Measurements from ENCODE around the gene DLG2.

The DLG2 gene

DNA sequence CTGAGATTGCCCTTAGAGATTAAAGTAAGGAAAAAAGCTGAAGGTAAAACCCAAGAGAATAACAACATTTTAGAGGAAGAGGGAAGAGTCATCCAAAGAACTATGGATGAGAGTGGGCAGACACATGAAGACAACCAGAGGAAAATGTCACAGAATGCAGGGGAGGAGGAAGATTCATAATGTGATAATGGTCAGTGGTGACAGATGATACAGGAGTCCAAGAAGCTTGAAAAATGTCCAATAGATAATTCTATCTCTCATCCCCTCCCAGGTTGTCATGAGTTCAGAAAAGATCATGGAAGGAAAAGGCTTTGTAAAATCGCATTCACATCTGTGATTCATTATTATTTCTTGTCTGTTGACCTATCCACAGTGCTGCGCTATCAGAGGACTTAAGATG lies 2058.6 kb downstream of the DLG2 start:
- no peak for DNase-seq (ENCODE audit: low spot score)

DNA sequence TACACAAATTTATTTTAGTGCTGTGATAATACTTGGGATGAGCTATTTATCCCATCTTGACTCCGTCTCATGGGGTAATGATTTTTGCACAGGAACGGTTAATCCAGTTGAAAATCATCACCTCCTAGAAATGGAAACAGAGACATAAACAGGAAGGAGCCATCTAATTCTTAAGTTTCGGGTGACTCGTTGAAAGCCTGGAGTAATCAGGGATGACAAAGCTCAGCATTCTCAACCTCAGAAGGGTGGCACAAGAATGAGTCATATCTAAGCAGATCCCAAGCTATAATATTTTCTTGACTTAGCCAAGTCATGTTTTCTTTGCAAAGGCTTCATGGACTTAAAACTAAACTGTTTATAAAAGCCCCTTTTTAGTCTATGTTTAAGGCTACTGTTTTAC lies 2060.2 kb downstream of the DLG2 start:
- DNase-seq (ENCODE audit: low spot score) = no peak

DNA sequence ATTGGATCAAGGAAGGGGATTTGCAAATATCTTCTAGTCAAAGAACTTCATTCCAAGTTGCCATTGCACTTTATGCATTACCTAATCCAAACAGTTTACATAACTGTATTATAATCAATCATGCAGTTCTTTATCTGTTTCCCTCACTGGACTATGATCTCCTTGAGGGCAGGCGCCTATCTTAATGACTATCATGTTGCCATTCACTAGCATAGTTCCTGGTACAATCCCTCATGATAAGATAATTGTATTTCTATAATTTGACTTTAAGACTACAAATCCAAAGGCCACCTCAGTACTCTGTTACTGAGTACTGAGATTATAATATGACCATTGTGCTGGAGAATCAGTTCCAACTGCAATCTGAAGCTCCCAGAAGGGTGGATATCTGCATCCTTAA lies 2062.3 kb downstream of the DLG2 start:
- DNase-seq (ENCODE audit: low spot score) = no peak

DNA sequence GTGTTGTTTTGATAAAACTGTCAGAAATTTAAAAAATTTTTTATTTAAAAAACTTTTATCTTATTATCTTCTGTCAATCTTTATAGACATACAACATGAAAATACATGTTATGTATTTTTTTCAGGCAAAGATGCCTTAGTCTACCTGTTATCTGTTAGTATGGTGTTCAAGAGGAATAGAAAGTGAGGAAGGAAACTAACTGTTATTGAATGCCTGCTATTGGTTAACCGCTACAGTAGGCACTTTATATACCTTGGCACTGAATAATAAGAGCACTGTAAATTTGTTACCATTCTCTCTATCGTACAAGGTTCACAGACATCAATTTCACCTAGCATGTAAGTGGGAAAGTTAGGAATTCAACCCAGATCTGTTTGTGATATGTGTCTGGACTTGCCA lies 2068.9 kb downstream of the DLG2 start:
- no peak for DNase-seq (ENCODE audit: low spot score)

DNA sequence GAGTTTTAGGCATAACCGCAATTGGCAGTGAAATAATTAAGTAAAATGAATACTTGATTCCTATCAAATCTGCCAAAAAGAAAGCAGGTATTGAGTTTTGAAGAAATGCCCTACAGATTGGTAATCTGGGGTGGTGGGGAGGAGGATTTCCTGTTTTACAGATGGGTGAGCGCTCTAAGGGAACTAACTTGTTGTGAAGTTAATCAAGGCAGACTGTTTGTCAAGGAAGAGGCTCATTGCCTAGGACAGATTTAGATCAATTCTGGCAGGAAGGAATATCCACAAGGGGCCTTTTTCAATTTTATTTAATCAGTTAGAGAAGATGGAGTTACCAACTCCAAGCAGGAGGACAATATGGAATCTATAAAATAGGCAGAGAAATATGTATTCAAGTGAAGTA lies 2069.5 kb downstream of the DLG2 start:
- DNase-seq (ENCODE audit: low spot score) = no peak

DNA sequence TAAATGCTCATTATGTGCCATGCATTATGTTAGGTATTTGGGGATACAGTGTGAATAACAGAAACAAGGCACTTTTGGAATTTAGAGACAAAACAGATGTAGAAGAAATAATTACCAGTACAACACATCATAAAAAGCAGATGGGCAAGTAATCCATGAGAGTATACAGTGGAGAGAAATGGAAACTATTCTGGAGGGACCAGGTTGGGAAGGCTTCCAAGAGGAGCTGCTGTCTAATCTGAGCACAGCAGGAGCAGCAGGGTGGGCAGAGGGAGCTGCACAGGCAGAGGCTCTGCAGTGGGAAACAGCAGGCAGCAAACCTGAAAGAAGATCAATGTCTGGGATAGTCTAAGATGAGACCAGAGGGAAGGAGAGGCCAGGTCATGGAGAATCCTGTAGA lies 2072.3 kb downstream of the DLG2 start:
- DNase-seq (ENCODE audit: low spot score) = no peak

DNA sequence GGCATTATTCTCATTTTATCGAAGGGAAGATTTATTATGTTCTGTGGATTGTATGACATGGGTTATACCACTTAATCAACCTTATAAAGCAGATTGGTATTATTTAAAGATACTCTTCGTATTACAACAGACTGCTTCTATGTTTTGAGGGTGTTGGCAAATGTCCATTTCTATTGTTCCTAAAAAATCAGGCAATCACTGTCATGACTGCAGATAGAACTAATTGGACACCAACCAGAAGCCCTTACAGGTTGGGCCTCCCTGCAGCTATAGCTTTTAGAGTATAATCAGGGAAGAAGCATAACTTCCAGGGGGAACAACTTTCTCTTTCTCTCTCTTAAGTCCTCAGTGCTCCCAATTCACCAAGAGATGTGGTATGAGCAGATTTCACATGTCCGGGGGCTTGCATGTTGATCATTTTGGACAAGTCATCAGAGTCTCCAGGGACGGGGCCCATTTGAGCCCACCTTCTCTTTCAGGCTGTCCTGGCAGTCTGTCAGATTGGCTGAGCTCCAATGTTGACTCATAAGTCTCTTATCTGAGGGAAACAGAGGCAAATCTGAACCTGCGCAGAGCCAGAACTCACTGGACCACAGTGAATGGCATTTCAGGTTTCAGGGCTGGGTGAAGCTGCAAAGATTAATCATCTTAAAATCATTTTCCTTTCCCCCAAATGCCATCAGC lies 2077.0 kb downstream of the DLG2 start:
- DNase-seq (ENCODE audit: low spot score) = no peak

DNA sequence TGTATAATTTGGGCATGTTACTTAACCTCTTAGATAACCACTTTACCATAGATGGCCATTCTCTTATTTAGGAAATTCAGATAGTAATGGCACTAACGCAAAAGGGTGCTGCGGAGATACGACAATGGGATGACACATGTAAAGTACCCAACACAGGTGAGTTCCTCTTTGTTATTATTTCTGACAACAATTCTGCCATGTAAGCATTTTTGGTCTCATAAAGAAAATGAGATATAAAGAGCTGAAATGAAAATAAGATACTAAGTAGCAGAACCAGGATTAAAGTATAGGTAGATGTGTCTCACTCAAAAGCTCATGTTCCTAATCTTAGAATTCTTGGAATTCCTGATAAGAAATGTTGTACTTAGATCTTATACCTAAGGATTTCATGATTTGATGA lies 2080.8 kb downstream of the DLG2 start:
- DNase-seq (ENCODE audit: low spot score) = no peak

DNA sequence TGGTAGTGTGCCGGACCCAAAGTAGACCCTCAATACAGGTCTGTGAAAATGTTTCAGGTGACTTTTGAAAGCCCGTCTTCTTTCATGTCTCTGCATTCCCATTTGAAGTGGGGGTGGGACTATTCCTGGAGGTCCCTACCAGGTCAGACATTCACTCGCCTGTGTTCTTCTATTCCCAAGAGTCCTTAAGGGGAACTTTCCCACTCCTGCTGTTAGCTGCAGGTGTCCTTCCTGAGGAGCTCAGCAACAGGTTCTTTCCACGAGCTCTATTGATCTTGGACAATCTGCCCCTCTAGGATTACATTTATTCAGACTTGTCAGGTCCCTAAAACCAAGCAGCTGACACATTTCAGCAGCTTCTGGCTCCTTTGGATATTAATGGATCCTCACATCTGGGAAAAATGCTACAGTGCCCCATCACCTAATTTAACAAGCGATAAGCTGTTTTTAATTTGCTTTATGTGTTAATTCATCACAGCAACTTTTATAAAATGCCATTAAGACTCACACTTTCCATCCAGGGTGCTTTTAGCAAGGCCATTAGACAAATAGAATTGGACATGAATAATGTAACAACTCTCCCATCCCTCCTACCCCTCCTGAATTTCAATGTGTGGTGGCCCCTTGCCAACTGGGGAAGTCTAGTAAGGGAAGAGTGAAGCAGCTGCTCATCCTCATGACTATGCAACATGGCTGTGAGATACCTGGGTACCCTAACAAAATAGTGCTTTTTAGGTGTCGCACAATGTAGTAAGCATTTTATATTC lies 2081.5 kb downstream of the DLG2 start:
- no peak for DNase-seq (ENCODE audit: low spot score)

DNA sequence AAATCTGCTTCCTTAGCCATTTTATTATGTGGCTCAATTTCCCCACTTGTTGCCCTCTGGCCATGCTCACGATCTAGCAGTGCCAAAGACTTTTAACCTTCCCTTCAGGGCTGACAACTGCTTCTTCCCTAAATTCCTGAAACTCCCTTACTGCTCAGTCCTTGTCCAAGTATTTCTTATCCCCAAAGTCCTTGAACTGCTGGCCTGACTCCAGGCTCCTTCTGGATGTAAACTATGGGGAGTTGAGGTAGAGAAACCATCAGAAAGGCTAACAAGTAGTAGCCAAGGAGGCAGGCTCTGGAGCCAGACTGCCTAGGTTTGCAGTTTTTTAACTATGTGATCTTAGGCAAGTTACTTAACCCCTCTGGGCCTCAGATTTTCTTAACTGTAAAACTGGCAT lies 2082.3 kb downstream of the DLG2 start:
- DNase-seq (ENCODE audit: low spot score) = no peak

DNA sequence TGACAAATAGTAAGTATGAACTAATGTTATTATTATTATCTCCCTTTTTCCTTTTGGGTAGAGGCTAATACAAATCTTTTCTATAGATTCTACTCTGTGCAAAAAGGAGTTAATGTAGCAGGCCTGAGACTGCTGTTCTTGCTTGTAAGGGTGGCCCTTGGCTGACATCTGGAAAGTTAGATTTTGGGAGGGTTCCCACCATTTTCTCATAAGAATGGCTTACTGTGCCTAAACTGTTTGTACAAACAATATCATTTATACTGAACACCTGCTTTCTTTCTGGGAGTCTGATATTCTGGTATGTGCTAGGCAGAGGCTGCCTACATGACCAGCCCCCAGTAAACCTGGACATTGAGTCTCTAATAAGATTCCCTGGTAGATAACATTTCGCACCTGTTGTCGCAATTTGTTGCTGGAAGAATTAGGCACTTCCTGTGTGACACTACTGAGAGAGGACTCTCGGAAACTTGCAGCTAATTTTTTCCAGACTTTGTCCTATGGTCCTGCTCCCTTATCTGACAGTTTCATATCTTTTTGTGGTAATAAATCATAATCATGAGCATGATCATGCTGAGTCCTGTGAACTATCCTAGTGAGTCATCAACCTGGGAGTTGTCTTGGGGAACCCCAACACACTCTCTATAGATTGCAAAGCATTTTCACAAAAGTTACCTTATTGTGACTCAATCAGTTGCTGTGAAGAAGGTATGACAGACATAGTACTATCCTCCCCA lies 2083.3 kb downstream of the DLG2 start:
- no peak for DNase-seq (ENCODE audit: low spot score)

DNA sequence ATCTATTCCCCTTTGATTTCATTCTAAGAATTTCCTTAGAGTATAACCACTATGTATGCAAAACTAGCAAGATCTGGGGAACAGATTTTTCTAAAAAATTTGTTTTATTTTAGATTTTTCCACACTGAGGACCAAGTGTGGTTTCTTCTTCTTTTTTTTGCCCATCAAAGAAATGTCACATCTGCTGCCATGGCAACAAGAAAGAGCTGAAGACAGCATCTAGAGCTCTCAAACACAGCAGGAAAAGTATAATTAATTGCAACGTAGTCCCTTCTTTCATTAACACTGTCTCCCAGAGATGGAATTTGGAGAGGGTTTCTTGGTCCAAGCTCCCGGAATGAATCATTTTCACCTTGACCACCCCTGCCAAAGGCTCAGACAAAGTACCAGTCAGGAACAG lies 2084.3 kb downstream of the DLG2 start:
- DNase-seq (ENCODE audit: low spot score) = no peak

DNA sequence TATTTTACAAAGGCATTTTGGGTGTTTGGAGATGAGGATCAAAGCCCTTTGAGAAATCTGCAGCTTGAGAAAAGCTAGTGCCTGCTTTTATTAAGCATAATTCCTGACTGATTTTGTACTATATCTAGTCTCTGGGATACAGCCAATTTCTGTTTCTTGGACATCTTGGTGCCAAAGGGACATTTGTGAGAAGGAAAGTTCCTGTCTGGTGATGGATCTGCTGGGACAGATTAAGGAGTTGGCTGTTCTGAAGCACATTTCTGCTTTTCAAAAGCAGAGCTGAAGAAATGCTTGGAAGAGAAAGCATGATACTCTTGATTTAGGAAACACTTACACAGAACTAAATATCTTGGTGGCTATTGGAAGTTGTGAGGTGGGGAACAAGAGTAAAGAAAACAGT lies 2086.4 kb downstream of the DLG2 start:
- DNase-seq (ENCODE audit: low spot score) = no peak

DNA sequence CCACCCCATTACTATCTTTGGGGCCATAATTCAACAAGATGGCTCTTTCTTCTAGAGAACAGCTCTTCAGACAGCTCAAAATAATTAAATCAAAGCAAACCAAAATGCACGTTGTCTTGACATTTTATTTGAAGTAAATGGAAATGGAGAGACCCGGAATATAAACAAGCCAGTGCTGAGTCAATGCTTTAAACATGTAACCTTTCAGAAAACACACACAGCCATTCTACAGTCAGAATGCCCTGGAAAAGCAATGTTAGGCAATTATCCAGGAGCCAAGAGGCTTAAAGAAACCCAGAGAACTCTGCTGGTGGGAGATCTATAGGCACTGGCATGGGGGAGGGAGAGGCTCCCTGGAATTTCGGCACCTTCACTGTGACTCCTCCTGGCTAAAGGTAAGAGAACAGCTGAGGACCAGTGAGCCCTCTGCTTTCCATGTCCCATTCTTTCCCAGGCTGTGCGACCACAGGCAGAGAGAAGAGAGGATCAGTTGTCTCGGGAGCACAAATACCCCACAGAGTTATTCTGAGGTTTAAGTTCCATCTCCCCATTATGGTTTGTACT lies 2086.9 kb downstream of the DLG2 start:
- DNase-seq (ENCODE audit: low spot score) = no peak

DNA sequence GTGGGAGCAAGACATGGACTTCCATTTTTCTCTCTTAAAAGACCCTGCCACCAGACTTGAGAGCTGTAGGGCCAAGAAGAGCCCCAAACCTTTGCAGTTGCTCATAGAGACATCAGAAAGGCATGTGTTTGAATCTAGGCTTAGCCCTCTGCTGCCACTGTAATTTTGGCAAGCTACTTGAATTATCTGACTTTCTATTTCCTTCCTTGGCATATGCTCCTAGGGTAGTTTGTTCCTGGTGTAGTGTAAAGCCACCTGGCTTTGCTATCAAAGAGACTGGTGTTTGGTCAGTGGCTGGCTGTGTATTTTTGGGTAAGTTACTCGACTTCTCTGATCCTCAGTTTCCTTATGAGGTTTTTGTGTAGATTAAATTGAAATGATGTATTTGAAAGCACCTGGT lies 2088.9 kb downstream of the DLG2 start:
- no peak for DNase-seq (ENCODE audit: low spot score)

DNA sequence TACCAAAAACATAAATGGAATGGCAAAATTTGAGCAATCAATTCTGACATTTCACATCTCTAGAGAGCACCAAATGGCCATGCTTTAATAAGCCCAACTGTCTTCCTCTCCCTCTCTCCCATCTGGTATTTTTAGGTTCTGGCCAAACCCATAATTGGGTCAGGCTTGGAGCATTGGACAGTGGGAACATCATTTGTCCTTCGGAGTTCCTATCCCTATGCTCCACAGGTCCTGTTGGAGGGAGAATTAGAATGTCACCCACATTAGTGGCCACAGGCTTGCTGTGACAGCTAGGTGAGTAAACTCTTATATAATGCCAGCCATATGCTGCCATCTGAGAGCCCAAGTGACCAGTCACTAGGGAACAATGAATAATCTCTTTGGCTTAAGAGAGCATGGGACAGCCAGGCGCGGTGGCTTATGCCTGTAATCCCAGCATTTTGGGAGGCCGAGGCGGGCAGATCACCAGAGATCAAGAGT lies 2090.0 kb downstream of the DLG2 start:
- no peak for DNase-seq (ENCODE audit: low spot score)

DNA sequence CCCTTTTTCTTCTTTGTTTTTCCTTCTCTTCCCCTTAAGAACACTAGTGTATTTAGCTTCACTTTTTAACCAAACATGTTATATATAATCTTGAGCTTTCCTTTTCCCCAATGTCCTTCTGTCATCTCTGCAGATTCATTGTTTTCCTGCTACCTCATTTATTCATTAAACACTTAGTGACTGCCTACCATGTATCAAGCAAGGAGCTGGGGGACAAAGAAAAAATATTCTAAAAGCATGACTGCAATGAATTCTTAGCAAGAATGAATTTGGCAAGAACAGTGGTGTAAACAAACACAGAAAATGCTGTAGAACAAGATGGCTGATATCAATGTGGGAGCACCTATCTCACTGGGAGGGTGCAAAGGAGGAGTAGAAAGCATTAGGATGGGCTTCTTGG lies 2094.0 kb downstream of the DLG2 start:
- no peak for DNase-seq (ENCODE audit: low spot score)

DNA sequence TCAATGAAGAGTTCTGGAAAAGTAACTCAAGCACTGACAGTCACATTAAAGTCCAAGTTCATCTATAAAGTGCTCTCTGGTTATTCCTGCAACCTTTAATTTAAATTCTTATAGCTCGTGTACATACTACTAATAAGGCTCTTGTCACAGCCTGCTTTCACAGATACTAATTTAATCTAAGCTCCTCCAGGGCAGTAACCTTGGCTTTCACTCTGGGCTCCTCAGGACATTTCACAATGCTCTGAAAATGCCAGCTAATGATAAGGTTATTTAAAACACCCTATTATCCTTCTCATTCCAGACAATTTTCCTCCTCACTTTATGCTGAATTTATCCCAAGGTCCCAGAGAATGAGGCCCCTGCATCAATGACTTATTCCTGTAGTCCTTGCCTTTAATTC lies 2098.3 kb downstream of the DLG2 start:
- no peak for DNase-seq (ENCODE audit: low spot score)

DNA sequence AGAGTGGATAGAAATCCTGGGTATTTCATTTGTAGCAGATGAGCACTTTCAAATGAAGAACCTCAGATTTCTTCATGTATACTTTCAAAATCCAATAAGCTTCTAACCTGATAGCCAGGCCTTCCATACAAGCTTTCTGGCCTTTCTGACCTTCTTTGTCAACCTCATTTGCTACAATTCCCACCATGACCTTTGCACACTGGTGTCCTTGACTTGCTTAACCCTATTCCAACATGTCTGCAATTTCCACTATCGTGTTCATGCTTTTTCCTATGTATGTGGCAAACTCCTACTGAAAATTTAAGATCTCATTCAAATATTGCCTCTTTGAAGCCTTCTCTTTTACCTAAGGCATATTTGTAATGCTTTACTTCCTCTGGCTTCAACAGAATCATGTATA lies 2098.9 kb downstream of the DLG2 start:
- no peak for DNase-seq (ENCODE audit: low spot score)

DNA sequence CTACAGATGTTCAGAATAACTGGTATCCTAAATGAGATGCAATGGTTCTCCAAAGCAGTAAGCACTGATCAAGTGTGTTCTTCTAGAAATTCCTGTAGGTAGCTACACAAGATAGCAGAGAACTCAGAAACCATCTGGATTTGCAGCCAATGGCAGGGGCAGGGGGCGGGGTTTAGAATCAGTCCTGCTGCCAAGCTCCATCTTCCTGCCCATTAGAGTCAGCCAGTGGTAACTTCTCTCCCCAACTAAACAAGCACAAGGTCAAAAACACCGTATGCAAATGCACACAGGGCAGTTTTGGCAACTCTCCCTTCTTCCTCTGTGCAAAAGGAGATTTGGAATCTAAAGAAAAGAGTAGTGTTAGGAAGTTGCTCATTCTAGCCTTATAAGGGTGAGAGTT lies 2103.5 kb downstream of the DLG2 start:
- DNase-seq (ENCODE audit: low spot score) = no peak

DNA sequence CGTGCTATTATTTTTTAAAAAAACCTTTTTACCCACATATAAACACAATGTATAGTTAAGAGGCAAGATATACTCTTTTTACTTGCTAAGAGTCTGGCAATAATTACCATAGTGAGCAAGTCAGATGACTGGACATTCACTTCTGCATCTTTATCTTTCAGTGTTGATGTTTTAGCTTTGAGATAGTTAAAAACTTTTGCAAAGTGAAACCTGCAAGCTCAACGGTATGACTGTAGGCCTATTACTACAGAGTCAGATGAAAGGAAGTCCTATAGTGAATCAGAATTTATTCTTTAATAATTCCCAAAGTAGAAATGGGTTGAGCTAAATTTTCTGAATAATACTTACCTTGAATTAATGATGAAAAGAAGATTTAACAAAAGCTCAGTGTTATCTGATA lies 2104.2 kb downstream of the DLG2 start:
- no peak for DNase-seq (ENCODE audit: low spot score)

DNA sequence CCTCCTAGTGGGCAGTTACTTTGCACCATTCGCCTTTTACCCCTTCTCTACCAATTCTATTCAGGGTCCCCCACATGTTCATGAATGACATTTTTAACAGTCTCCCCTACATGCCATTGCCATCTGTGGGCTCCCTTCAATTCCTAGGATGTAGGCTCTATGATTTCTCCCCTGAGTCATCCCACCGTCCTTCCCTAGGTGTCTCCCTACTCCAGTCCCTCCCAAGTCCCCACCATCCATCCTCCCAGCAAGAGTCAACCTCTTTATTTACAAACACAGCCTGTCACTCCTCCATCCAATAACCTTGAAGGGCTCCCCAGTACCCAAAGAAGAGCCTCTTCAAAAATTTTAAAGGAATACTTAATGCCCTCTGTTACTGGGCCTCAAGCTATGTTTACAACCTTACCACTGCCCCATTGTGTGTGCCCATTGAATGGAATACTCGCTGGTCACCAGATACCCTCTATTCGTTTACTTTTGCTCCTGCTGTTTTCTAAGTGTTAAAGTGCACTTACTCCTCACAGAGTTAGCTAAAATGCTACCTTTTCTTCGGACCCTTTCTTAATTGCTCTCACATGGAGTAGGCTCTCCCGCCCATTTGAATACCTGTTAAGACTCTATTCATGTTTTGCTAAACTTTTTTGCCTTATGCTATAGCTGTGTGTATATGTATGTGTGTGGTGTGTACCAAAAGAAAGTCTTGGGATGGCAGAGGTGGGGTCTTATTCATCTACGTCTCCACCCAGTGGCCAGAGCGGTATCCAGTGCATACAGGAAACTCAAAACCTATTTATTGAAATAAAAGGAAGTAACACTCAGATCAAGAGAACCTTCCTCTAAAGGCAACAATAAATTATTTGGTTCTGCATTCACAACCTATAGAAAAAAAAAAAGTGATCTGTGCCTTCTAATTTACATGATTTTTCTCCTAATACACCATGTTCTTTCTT lies 2105.2 kb downstream of the DLG2 start:
- DNase-seq (ENCODE audit: low spot score) = peak; percentile 47
